Measurements from ENCODE around the gene SMAD3. TPM values are rescaled to one million over a fixed set of nuclear protein-coding genes. Genes with fewer than 3 reads are reported as not detected.
"Not testable (repeated sequence)": the region's sequence is repeated elsewhere in the genome, so short reads cannot be mapped to it uniquely, and the experiment has no call there.

Gene SMAD3
- total RNA-seq, 1 experiment from 2014 or later, result 46.7 TPM

DNA sequence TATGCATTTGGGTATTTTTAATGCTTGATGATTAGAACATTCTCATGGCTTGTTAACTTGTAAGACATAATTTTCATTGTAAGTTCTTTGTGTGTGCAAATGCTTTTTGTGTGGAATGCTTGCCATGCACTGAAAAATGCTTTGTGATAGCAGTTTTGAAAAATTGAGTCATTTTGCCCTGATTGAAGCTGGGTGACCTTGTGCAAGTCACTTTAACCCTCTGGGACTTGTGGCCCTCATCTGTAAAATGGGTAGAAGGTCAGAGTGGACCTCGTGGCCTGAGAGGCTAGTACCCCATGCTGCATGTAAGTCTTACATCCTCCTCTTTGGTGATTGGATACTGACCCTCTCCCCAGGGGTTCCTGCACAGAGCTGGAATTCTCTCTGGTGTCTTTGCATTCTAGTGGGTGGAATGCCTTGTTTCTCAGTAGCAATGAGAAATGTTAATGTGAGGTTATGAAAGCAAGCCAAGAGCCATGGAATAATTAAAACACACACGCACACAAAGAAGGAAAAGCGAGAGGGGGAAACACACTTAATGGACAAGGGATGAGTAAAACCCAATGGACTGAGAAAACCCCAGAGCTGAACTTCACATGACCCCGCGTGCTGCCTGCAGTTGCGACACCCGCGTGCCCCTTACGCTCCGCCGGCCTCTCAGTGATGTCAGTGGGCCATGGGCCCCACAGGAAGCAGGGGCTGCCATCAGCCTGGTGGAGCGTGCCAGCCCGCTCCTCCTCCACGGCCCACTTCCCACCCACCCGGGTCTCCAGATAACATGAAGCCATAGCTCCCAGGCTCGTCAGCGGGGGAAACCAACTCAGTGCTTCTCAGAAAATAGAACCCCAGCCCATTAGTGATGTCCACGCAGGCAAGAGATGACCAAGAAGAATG is 44.0 kb downstream of the SMAD3 start:
- peak; percentile 99 for DNase-seq (ENCODE audit: low read depth)

GRCh38 chr15:67110361-67110781 is 45.0 kb downstream of the SMAD3 start:
- DNase-seq (ENCODE audit: low read depth), result no peak

DNA sequence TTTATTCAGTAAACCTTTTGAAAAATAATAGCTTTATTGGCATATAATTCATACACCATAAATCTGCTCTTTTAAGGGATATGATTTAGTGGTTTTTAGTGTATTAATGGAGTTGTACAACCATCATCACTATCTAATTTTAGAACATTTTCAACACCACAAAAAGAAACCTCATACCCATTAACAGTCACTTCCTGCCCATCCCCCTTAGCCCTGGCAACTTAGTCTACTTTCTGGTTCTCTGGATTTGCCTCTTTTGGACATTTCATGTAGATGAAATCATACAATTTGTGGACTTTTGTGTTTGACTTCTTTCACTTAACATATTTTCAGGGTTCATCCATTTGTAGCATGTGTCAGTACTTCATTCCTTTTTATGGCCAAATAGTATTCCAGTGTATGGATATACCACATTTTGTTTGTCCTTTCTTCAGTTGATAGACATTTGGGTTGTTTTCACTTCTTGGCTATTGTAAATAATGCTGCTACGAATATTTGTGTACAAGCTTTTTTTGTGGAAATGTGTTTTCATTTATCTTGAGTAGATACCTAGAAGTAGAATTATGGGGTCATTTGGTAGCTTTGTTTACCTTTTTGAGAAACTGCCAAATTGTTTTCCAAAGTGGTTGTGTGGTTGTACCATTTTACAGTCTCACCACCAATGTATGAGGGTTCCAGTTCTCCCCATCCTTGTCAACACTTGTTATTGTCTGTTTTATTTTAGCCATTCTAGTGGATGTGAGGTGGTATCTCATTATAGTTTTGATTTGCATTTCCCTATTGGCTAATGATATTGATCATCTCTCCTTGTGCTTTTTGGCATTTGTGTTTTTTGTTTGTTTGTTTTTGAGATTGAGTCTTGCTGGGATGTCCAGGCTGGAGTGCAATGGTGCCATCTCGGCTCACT is 45.8 kb downstream of the SMAD3 start:
- no peak for DNase-seq (ENCODE audit: low read depth)

- DNase-seq (ENCODE audit: low read depth), result no peak
These were observed 48.6 kb downstream of the SMAD3 start for GRCh38 chr15:67114046-67114445.

DNA sequence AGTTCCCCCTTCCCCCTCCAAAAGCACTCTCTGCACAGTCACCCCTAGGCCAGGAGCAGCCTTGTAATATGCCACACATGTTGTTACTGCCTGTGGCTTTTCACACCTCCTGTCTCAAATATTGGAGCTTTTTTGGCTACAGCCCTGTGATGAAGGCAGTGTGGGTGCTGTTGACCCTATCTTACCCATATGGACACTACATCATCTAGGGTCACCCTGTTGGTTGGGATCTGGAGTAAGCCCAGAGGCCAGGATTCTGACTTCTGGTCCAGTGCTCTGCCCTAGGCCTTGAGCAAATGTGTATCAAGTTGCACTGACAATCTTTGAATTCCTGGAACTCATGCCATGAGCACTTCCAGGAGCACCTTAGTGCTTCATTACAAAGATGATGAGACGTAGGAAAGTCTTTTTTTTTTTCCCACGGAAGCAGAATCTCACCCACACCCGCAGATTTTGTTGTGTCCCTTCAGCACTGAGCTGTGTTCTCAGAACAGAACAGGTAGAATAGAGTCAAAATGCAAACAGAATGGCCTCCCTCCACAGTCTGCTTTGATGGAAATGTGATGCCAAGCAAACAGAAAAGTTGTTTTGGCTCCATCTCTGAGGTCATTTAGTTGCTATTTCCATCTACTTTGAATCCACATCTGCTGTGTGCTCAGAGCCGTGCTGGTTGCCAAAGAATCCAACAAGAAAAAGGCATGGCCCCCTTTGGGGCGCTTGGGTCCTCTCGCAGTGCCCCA is 49.6 kb downstream of the SMAD3 start:
- peak; percentile 71 for DNase-seq (ENCODE audit: low read depth)

DNA sequence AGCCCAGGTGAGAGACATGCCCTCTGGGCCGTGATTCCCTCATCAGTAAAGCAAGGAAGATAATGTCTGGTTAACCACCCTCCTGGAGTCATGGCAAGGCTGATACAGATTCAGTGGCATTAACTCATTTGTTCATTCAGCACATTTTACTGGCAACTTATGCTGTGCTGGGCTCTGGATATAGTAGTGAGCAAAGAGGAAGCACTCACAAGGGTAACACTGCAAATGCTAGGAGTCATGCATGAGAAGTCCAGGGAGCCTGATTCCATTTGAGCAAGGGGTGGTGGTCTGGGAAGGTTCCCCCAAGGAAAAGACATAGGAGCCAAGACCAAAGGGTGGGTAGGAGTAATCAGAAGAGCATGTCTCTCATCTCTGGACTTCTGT is 50.2 kb downstream of the SMAD3 start:
- DNase-seq (ENCODE audit: low read depth), result no peak

GRCh38 chr15:67116742-67117141 is 51.3 kb downstream of the SMAD3 start:
- DNase-seq (ENCODE audit: low read depth), result peak; percentile 77

- peak; percentile 40 for DNase-seq (ENCODE audit: low read depth)
These were observed 52.0 kb downstream of the SMAD3 start for GRCh38 chr15:67117370-67117769.

DNA sequence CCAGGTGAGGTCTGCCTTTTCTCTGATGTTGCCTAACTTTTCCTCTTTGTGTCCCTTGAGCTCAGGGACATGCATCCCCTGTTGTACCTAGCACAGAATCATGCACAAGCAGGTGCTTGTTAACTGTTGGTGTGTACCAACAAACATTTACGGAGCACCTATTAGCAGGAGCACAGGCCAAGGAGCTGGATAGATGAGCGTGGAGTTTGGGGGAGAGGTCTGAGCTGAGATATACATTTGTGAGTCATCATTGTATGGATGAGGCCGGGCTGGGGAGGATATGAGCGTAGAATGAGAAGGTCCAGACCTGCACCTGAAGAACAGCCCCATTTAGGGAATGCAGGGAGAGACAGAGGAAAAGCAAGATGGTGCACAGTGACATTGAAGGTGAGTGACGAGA is 53.4 kb downstream of the SMAD3 start:
- DNase-seq (ENCODE audit: low read depth), result no peak

GRCh38 chr15:67119238-67119846 is 53.9 kb downstream of the SMAD3 start:
- no peak for DNase-seq (ENCODE audit: low read depth)

- DNase-seq (ENCODE audit: low read depth), result no peak
These were observed 54.8 kb downstream of the SMAD3 start for GRCh38 chr15:67120009-67120838.

GRCh38 chr15:67120839-67121643 is 55.6 kb downstream of the SMAD3 start:
- peak; percentile 88 for DNase-seq (ENCODE audit: low read depth)

GRCh38 chr15:67121644-67122605 is 56.5 kb downstream of the SMAD3 start:
- DNase-seq (ENCODE audit: low read depth), result no peak

DNA sequence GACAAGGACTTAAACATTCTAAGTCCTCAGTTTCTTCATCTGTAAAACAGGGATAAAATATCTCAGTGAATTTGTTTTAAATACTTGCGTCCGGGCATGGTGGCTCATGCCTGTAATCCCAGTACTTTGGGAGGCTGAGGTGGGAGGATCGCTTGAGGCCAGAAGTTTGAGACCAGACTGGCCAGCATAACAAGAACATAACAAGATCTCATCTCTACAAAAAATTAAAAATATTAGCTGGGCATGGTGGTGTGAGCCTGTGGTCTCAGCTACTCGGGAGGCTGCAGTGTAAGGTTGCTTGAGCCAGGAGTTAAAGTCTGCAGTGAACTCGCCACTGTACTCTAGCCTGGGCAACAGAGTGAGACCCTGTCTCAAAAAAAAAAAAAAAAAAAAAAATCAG is 57.4 kb downstream of the SMAD3 start:
- DNase-seq (ENCODE audit: low read depth), result not testable (repeated sequence)

GRCh38 chr15:67123291-67123690 is 57.9 kb downstream of the SMAD3 start:
- not testable (repeated sequence) for DNase-seq (ENCODE audit: low read depth)

GRCh38 chr15:67124111-67124510 is 58.7 kb downstream of the SMAD3 start:
- peak; percentile 65 for DNase-seq (ENCODE audit: low read depth)

- DNase-seq (ENCODE audit: low read depth), result no peak
These were observed 59.6 kb downstream of the SMAD3 start for GRCh38 chr15:67124911-67125588.
